ENCODE results near the gene LDLRAD3. TPM values are rescaled to one million over a fixed set of nuclear protein-coding genes. Genes with fewer than 3 reads are reported as not detected.

LDLRAD3 gene
- total RNA-seq, 1 experiment from 2014 or later: 15.3 TPM

- H3K9ac ChIP-seq (ENCODE audit: low read length): peak overlapping the region; percentile 43
- H3K4me3 ChIP-seq (ENCODE audit: low read length): 0 out of 2 replicates have a peak overlapping the region, but pooled peaks have one; percentile 10
- H3K36me3 ChIP-seq (ENCODE audit: low read depth, low read length): no peaks in the 10 kb centered on the region
- H3K79me2 ChIP-seq (ENCODE audit: low read length): no peaks in the 10 kb centered on the region
- peaks cover 30% of the 10 kb centered on the region for H3K4me1 ChIP-seq (ENCODE audit: insufficient read depth, low read length)
- H4K20me1 ChIP-seq (ENCODE audit: low read length): no peaks in the 10 kb centered on the region
- no peaks in the 10 kb centered on the region for H3K27me3 ChIP-seq (ENCODE audit: low read length)
- BruUV-seq (replicated peaks): no TSS peak
- H3K9me2 ChIP-seq (replicated peaks; ENCODE audit: low read length): no peaks in the 10 kb centered on the region
- H3K27ac ChIP-seq (ENCODE audit: low read length): peak overlapping the region; percentile 79
- ChIA-PET POLR2A (ENCODE audit: unreplicated experiment) (no interaction called here), CTCF (no interaction called here)
- H3K9me3 ChIP-seq (ENCODE audit: low read length): no peaks in the 10 kb centered on the region
- no peak for TF ChIP-seq EZH2phosphoT487 (IDR thresholded peaks at IDR 0.05; ENCODE audit: borderline replicate concordance, low read length)
- TF ChIP-seq CTCF (conservative IDR thresholded peaks at IDR 0.05; ENCODE audit: low read depth, low read length): no peak
- no peak for TF ChIP-seq EZH2 (IDR thresholded peaks at IDR 0.05; ENCODE audit: low read length, unreplicated experiment)
- ATAC-seq (peak; percentile 85), DNase-seq (peak; percentile 83)
- H3K4me2 ChIP-seq (ENCODE audit: low read length): peak overlapping the region; percentile 61
- H2AFZ ChIP-seq (ENCODE audit: low read length): no peak overlapping the region
- intact Hi-C loops (cut with micrococcal nuclease): no loop called here
- H3F3A ChIP-seq (ENCODE audit: low read length, unreplicated experiment): no peaks in the 10 kb centered on the region
Observed at GRCh38 chr11:36164506-36165250, 220.8 kb downstream of the LDLRAD3 start.

GRCh38 chr11:36165621-36166397 lies 221.9 kb downstream of the LDLRAD3 start:
- Histone ChIP-seq H3K9ac (ENCODE audit: low read length) (peak overlapping the region; percentile 43), H3F3A (ENCODE audit: low read length, unreplicated experiment) (no peaks in the 10 kb centered on the region), H3K9me3 (ENCODE audit: low read length) (no peaks in the 10 kb centered on the region), H3K4me2 (ENCODE audit: low read length) (peak overlapping the region; percentile 61), H3K27ac (ENCODE audit: low read length) (peak overlapping the region; percentile 79), H3K4me1 (ENCODE audit: insufficient read depth, low read length) (peaks cover 30% of the 10 kb centered on the region), H3K79me2 (ENCODE audit: low read length) (no peaks in the 10 kb centered on the region), H3K36me3 (ENCODE audit: low read depth, low read length) (no peaks in the 10 kb centered on the region), H3K27me3 (ENCODE audit: low read length) (no peaks in the 10 kb centered on the region), H3K9me2 (replicated peaks; ENCODE audit: low read length) (no peaks in the 10 kb centered on the region), H3K4me3 (ENCODE audit: low read length) (no peak overlapping the region), H4K20me1 (ENCODE audit: low read length) (no peaks in the 10 kb centered on the region), H2AFZ (ENCODE audit: low read length) (no peak overlapping the region)
- DNase-seq (peak; percentile 86), ATAC-seq (peak; percentile 67)
- POLR2A ChIA-PET (ENCODE audit: unreplicated experiment): no interaction called here
- intact Hi-C loops (cut with micrococcal nuclease): no loop called here
- CTCF ChIA-PET: interaction anchor here (0.6 kb wide), 1 partner anchor 10 kb away, joined by 7 read pairs; no protein-coding TSS in a partner anchor
- TF ChIP-seq EZH2 (IDR thresholded peaks at IDR 0.05; ENCODE audit: low read length, unreplicated experiment): no peak
- TF ChIP-seq EZH2phosphoT487 (IDR thresholded peaks at IDR 0.05; ENCODE audit: borderline replicate concordance, low read length): no peak
- TF ChIP-seq CTCF (conservative IDR thresholded peaks at IDR 0.05; ENCODE audit: low read depth, low read length): no peak
- no TSS peak for BruUV-seq (replicated peaks)

Data from PC-3 (cell line).